ENCODE measurements around the gene KLF15. TPM values are rescaled to one million over a fixed set of nuclear protein-coding genes. Genes with fewer than 3 reads are reported as not detected.

KLF15 gene
- total and polyA plus RNA-seq, 2 of the 8 experiments (the other 6 are each of a cell fraction or from before 2014, with no cell fraction given), result 15.7 to 19.5 TPM

DNA sequence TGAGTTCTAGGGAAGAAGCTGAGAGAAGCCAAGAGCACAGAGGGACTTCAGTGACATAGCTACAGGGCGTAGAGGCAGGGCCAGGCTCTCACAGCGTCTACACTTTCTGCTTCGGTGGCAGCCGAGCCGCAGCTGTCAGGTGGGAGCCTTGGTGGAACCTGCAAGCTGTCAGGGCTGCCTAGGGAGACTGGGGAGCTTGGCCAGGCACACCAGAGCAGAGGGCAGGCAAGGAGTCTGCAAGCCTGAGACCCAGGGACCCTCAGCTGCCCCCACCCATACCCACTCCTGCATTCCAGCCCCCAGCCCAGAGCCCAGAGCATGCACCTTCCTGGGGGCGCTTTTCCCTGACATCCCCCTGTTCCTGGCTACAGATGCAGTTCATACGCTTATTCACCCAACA lies 13.4 kb upstream of the KLF15 start:
- POLR2A ChIA-PET (ENCODE audit: partially characterized antibody), result no interaction called here

More for the DNA sequence above, 13.4 kb upstream of the KLF15 start:
- Histone ChIP-seq H4K91ac (replicated peaks; ENCODE audit: insufficient read length, low read length) (no peak overlapping the region), H3K4me1 (replicated peaks in 1 of 4; ENCODE audit: control insufficient read depth in 3 of 4, insufficient read depth in 4 of 4, low read length in 3 of 4) (peaks cover 0 to 4% (median 0%) of the 10 kb centered on the region in 4 experiments; a peak in 2 of 7 replicates), H4K5ac (ENCODE audit: insufficient read length, low read depth, low read length) (no peak overlapping the region), H3K4me2 (ENCODE audit: insufficient read depth in 1 of 2, low read depth in 2 of 2, low read length in 2 of 2) (no peak overlapping the region), H3K27me3 (replicated peaks in 1 of 4; ENCODE audit: control insufficient read depth in 3 of 4, extremely low read depth in 1 of 4, insufficient read depth in 3 of 4, low read length in 3 of 4) (no peaks in the 10 kb centered on the region), H3K4me3 (ENCODE audit: extremely low read depth in 1 of 4, insufficient read depth in 2 of 4, low read depth in 3 of 4, low read length in 4 of 4) (no peak overlapping the region), H3K56ac (replicated peaks; ENCODE audit: insufficient read length, low read depth, low read length) (no peak overlapping the region), H2BK20ac (ENCODE audit: low read length) (no peak overlapping the region), H2AK5ac (ENCODE audit: low read depth, low read length) (no peak overlapping the region), H2AFZ (ENCODE audit: low read length) (no peak overlapping the region), H4K20me1 (replicated peaks in 1 of 2; ENCODE audit: control insufficient read depth in 1 of 2, insufficient read depth in 2 of 2, low read length in 2 of 2) (no peaks in the 10 kb centered on the region), H3K4ac (replicated peaks; ENCODE audit: insufficient read length, low read depth, low read length) (no peak overlapping the region), H3K79me2 (ENCODE audit: control insufficient read depth in 1 of 2, insufficient read depth in 2 of 2, low read length in 2 of 2) (no peaks in the 10 kb centered on the region), H3K23me2 (ENCODE audit: low read depth, low read length) (no peaks in the 10 kb centered on the region), H3K14ac (ENCODE audit: insufficient read length) (no peak overlapping the region), H3K79me1 (ENCODE audit: low read depth, low read length) (no peaks in the 10 kb centered on the region), H3K23ac (ENCODE audit: insufficient read length) (no peak overlapping the region), H3K27ac (ENCODE audit: low read depth, low read length) (no peak overlapping the region), H3K18ac (ENCODE audit: extremely low read depth, low read length) (no peak overlapping the region), H3K9me3 (ENCODE audit: insufficient read depth in 2 of 2, low read depth in 1 of 2, low read length in 1 of 2) (peaks cover 0 to 4% of the 10 kb centered on the region in 2 experiments; a peak in 1 of 4 replicates), H2BK120ac (replicated peaks; ENCODE audit: low read depth, low read length) (no peak overlapping the region), H2BK12ac (ENCODE audit: low read depth, low read length) (no peak overlapping the region), H3K36me3 (ENCODE audit: control insufficient read depth in 2 of 4, insufficient read depth in 4 of 4, low read length in 3 of 4) (no peaks in the 10 kb centered on the region; a peak in 1 of 8 replicates), H2BK5ac (ENCODE audit: low read depth, low read length) (no peak overlapping the region), H3K9ac (replicated peaks in 1 of 4; ENCODE audit: extremely low read depth in 1 of 4, low read depth in 3 of 4, low read length in 3 of 4) (no peak overlapping the region), H2BK15ac (ENCODE audit: low read length) (no peak overlapping the region), H4K8ac (ENCODE audit: extremely low read depth, insufficient read depth, low read length) (no peak overlapping the region)
- FAIRE-seq (no peak), DNase-seq (ENCODE audit: low read depth in 1 of 2, low spot score in 2 of 2) (no peak)
- TF ChIP-seq, protein P1, sequence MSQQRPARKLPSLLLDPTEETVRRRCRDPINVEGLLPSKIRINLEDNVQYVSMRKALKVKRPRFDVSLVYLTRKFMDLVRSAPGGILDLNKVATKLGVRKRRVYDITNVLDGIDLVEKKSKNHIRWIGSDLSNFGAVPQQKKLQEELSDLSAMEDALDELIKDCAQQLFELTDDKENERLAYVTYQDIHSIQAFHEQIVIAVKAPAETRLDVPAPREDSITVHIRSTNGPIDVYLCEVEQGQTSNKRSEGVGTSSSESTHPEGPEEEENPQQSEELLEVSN (IDR thresholded peaks at IDR 0.05), result no peak
- TF ChIP-seq SP2 (IDR thresholded peaks at IDR 0.05; ENCODE audit: low read length) (no peak), ZNF274 (IDR thresholded peaks at IDR 0.05; ENCODE audit: borderline replicate concordance, extremely low read depth, low read length) (no peak), HDAC6 (IDR thresholded peaks at IDR 0.05; ENCODE audit: low read depth, low read length) (no peak), RAD21 (IDR thresholded peaks at IDR 0.05 in 1 of 2, conservative IDR thresholded peaks at IDR 0.05 in 1 of 2; ENCODE audit: low read depth in 2 of 2, low read length in 2 of 2) (no peak), POLR2AphosphoS5 (IDR thresholded peaks at IDR 0.05; ENCODE audit: low read depth, low read length) (no peak), CBX5 (IDR thresholded peaks at IDR 0.05; ENCODE audit: low read depth, low read length) (no peak), CHD2 (IDR thresholded peaks at IDR 0.05; ENCODE audit: low read length) (no peak)
- CTCF ChIA-PET (ENCODE audit: partially characterized antibody), result interaction anchor here (1.0 to 1.6 kb wide), 6 partner anchors 9 to 126 kb away, joined by 3 to 5 read pairs (median 3); no protein-coding TSS in a partner anchor
- 91% methylated on average over 6 of the region's 7 CpGs; no CpG with 5 or more reads in 1 of the 2 experiments for WGBS, 2 experiments (ENCODE audit: extremely low coverage in 1 of 2, insufficient coverage in 1 of 2, insufficient read length in 1 of 2, insufficient replicate concordance in 2 of 2, low coverage in 1 of 2, low lambda C conversion rate in 2 of 2, missing lambda C conversion rate in 1 of 2)

Data from H1 (cell line).